NCI-H2196 treated with DMSO at 0.1 percent for 48 hours (cell line): ENCODE results near the gene LGR4.
"Not testable (repeated sequence)": the region's sequence is repeated elsewhere in the genome, so short reads cannot be mapped to it uniquely, and the experiment has no call there.

ENCODE experiments used
- DNase-seq: peaks from one replicate; lab custom pipeline; 2025; ENCODE audit not compliant: unreplicated experiment; lab: John Stamatoyannopoulos, UW

LGR4 gene

GRCh38 chr11:27355575-27356104, 117.0 kb downstream of the LGR4 start:
- no peak for DNase-seq

GRCh38 chr11:27354359-27354965, 118.1 kb downstream of the LGR4 start:
- no peak for DNase-seq

GRCh38 chr11:27353593-27354358, 118.8 kb downstream of the LGR4 start:
- DNase-seq = no peak

GRCh38 chr11:27352781-27353180, 119.8 kb downstream of the LGR4 start:
- no peak for DNase-seq

GRCh38 chr11:27350511-27350910, 122.1 kb downstream of the LGR4 start:
- DNase-seq = no peak

- no peak for DNase-seq
These were observed 122.7 kb downstream of the LGR4 start for GRCh38 chr11:27349919-27350318.

GRCh38 chr11:27348340-27348873, 124.2 kb downstream of the LGR4 start:
- DNase-seq = peak; percentile 19

- no peak for DNase-seq
These were observed 124.9 kb downstream of the LGR4 start for GRCh38 chr11:27347359-27348339.

- no peak for DNase-seq
These were observed 132.6 kb downstream of the LGR4 start for GRCh38 chr11:27339941-27340340.

GRCh38 chr11:27334764-27335163, 137.8 kb downstream of the LGR4 start:
- DNase-seq = not testable (repeated sequence)

GRCh38 chr11:27331981-27332380, 140.6 kb downstream of the LGR4 start:
- no peak for DNase-seq

- no peak for DNase-seq
These were observed 141.8 kb downstream of the LGR4 start for GRCh38 chr11:27330633-27331270.

GRCh38 chr11:27329867-27330632, 142.5 kb downstream of the LGR4 start:
- no peak for DNase-seq

- DNase-seq = no peak
These were observed 144.0 kb downstream of the LGR4 start for GRCh38 chr11:27328614-27329013.

GRCh38 chr11:27327064-27327463, 145.5 kb downstream of the LGR4 start:
- not testable (repeated sequence) for DNase-seq

GRCh38 chr11:27322196-27322595, 150.4 kb downstream of the LGR4 start:
- DNase-seq = not testable (repeated sequence)

GRCh38 chr11:27321340-27321739, 151.2 kb downstream of the LGR4 start:
- DNase-seq = not testable (repeated sequence)

- no peak for DNase-seq
These were observed 153.5 kb downstream of the LGR4 start for GRCh38 chr11:27319072-27319471.

- DNase-seq = no peak
These were observed 154.8 kb downstream of the LGR4 start for GRCh38 chr11:27317751-27318150.
